Measurements from ENCODE around the gene RNF115. TPM values are rescaled to one million over a fixed set of nuclear protein-coding genes. Genes with fewer than 3 reads are reported as not detected.
"Not testable (repeated sequence)": the region's sequence is repeated elsewhere in the genome, so short reads cannot be mapped to it uniquely, and the experiment has no call there.

Gene RNF115
- total and polyA plus RNA-seq, 3 donors from 2014 or later: 13.8 to 29.1 (median 24.4) TPM

DNA sequence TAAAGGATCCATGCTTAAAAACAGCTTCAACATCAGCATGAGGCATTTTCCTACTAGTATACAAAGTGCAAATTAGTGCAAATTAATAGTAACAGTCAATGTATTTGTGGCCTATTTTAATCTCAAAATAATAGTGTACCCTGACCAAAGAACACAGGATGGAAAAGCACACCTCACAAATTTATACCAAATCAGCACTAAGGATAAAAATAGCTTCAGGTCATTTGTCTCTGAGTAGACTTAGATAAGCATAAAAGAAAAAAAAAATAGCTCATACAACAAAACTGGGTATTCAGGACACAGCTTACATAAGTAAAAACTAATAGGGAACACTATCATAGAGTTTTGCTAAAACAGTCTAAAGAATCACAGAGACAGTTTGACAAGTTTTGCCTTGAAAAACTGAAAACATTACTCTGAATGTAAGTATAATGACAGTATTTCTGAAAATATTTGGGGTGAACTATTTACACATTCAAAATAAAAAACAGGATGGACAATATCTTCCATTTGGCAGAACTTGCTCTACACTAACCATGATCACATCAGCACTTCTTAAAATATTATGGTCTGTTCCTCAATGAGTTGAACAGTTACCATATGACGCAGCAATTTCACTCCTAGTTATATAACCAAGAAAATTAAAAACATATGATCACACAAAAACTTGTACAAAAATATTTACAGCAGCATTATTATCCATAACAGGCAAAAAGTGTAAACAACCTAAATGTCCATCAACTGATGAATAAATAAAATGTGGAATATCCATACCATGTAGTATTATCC is 46.3 kb downstream of the RNF115 start:
- Histone ChIP-seq H3K36me3 (ENCODE audit: low read depth, missing control alignments) (no peaks in the 10 kb centered on the region), H3K27me3 (no peaks in the 10 kb centered on the region), H3K9me3 (no peaks in the 10 kb centered on the region), H3K27ac (peak overlapping the region in 1 of 2 donors; percentile 57), H3K4me1 (no peaks in the 10 kb centered on the region), H3K4me3 (no peak overlapping the region)
- WGBS, 2 donors: 65 to 68% methylated on average over 1 of the region's 1 CpG
- intact Hi-C loops (cut with DNase I; ENCODE audit: low total_unique reads): no loop called here
- TF ChIP-seq POLR2A (IDR thresholded peaks at IDR 0.05): no peak
- TF ChIP-seq, protein P1, sequence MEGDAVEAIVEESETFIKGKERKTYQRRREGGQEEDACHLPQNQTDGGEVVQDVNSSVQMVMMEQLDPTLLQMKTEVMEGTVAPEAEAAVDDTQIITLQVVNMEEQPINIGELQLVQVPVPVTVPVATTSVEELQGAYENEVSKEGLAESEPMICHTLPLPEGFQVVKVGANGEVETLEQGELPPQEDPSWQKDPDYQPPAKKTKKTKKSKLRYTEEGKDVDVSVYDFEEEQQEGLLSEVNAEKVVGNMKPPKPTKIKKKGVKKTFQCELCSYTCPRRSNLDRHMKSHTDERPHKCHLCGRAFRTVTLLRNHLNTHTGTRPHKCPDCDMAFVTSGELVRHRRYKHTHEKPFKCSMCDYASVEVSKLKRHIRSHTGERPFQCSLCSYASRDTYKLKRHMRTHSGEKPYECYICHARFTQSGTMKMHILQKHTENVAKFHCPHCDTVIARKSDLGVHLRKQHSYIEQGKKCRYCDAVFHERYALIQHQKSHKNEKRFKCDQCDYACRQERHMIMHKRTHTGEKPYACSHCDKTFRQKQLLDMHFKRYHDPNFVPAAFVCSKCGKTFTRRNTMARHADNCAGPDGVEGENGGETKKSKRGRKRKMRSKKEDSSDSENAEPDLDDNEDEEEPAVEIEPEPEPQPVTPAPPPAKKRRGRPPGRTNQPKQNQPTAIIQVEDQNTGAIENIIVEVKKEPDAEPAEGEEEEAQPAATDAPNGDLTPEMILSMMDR (IDR thresholded peaks at IDR 0.05): no peak
- DNase-seq: no peak

DNA sequence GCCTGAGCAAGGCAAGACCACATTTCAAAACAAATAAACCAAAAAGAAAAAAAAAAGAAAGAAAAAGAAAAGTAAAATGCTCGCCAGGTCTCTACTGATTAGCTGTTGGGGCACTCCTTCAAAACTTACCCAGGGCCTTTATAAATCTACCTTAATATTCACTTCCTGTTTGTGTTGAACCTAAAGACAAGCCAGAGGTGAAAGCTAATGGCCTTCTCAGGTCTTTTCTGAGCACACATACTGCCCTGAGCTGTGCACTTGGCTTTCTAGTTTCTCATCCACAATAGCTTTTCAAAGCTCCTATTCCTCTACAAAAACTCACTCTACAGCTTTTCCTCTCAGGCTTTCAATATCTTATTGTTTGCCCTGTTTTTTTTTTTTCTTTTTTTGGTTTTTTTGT is 50.5 kb downstream of the RNF115 start:
- TF ChIP-seq, protein P1 (IDR thresholded peaks at IDR 0.05): no peak
- no peak for TF ChIP-seq POLR2A (IDR thresholded peaks at IDR 0.05)
- no peak overlapping the region for H3K4me3 ChIP-seq
- no peak overlapping the region for H3K27ac ChIP-seq
- no peaks in the 10 kb centered on the region for H3K4me1 ChIP-seq
- no peak for DNase-seq
- no peaks in the 10 kb centered on the region for H3K36me3 ChIP-seq (ENCODE audit: low read depth, missing control alignments)
- intact Hi-C loops (cut with DNase I; ENCODE audit: low total_unique reads): no loop called here
- H3K27me3 ChIP-seq: no peaks in the 10 kb centered on the region
- no peaks in the 10 kb centered on the region for H3K9me3 ChIP-seq
- 91 to 94% methylated on average over 1 of the region's 1 CpG for WGBS, 2 donors

DNA sequence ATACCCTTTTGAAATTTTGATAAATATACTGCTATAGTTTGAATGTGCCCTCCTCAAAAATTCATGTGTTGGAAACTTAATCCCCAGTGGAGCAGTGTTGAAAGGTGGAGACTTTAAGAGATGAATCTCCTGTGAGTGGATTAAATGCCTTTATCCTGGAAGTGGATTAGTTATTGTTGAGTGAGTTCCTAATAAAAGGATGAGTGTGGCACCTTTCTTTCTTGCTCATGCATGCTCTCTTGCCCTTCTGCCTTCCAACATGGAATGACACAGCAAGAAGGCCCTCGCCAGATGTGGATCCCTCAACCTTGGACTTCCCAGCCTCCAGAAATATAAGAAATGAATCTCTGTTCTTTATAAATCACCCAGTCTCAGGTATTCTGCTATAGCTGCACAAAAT is 52.8 kb downstream of the RNF115 start:
- no peak for DNase-seq
- intact Hi-C loops (cut with DNase I; ENCODE audit: low total_unique reads): no loop called here
- no peaks in the 10 kb centered on the region for H3K27me3 ChIP-seq
- H3K36me3 ChIP-seq (ENCODE audit: low read depth, missing control alignments): no peaks in the 10 kb centered on the region
- no peaks in the 10 kb centered on the region for H3K4me1 ChIP-seq
- WGBS, 2 donors: 93% methylated on average over 1 of the region's 1 CpG
- no peak overlapping the region for H3K4me3 ChIP-seq
- H3K27ac ChIP-seq: no peak overlapping the region
- TF ChIP-seq, protein P1 (IDR thresholded peaks at IDR 0.05): no peak
- TF ChIP-seq POLR2A (IDR thresholded peaks at IDR 0.05): no peak
- no peaks in the 10 kb centered on the region for H3K9me3 ChIP-seq

DNA sequence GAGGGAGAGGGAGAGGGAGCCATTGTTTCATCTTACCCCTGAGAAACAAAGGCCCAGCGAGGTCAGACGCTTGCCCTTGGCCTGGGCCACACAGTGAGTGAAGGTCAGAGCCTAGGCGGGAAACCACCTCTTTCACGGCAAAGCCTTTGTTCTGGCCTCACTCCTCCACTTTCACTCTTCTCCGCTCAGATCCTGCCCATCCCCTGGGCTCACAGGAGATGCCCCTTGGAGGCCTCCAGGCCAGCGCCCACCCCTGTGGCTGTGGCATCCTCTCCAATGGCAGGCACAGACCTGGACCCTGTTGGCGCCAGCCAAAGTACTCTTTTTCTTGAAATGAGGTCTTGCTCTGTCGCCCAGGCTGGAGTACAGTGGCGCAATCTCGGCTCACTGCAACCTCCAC is 55.9 kb downstream of the RNF115 start:
- H3K27ac ChIP-seq; H3K36me3 ChIP-seq (ENCODE audit: low read depth, missing control alignments); H3K27me3 ChIP-seq; H3K4me3 ChIP-seq; H3K9me3 ChIP-seq; H3K4me1 ChIP-seq; intact Hi-C loops (cut with DNase I; ENCODE audit: low total_unique reads); DNase-seq: not testable (repeated sequence)
- 70 to 87% methylated on average over 10 of the region's 10 CpGs for WGBS, 2 donors

DNA sequence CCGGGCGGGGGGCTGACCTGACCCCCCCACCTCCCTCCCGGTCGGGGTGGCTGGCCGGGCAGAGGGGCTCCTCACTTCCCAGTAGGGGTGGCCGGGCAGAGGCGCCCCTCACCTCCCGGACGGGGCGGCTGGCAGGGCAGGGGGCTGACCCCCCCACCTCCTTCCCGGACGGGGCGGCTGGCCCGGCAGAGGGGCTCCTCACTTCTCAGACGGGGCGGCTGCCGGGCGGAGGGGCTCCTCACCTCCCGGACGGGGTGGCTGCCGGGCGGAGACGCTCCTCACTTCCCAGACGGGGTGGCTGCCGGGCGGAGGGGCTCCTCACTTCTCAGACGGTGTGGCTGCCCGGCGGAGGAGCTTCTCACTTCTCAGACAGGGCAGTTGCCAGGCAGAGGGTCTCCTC is 57.0 kb downstream of the RNF115 start:
- H3K9me3 ChIP-seq; H3K27ac ChIP-seq; intact Hi-C loops (cut with DNase I; ENCODE audit: low total_unique reads); H3K27me3 ChIP-seq; H3K36me3 ChIP-seq (ENCODE audit: low read depth, missing control alignments); DNase-seq; H3K4me1 ChIP-seq: not testable (repeated sequence)
- peak overlapping the region in 1 of 2 donors; percentile 5 for H3K4me3 ChIP-seq
- whole genome bisulfite sequencing, 2 donors: 65 to 87% methylated on average over 11 to 18 of the region's 29 CpGs

DNA sequence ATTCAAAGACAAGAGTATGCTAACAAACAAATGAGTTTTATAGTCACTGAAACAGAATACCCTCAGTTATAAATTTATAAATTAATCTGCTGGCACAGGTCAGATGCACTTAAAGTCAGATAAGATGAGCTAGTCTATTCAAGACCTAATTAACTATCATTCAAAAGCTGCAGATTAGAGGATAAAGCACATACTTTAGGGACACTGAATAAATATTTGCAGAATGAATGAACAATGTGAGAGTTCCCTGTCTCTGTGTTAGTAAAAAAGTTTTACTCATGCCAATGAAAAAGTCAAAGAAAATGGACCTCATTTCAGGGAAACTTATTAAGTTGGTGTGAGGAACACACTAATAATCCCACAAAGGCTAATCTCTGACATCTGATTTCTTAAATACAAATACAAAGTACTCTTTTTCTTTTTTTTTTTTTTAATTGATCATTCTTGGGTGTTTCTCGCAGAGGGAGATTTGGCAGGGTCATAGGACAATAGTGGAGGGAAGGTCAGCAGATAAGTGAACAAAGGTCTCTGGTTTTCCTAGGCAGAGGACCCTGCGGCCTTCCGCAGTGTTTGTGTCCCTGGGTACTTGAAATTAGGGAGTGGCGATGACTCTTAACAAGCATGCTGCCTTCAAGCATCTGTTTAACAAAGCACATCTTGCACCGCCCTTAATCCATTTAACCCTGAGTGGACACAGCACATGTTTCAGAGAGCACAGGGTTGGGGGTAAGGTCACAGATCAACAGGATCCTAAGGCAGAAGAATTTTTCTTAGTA is 58.1 kb downstream of the RNF115 start:
- H3K9me3 ChIP-seq; H3K4me1 ChIP-seq; H3K27ac ChIP-seq; H3K27me3 ChIP-seq; DNase-seq; H3K36me3 ChIP-seq (ENCODE audit: low read depth, missing control alignments); intact Hi-C loops (cut with DNase I; ENCODE audit: low total_unique reads); H3K4me3 ChIP-seq: not testable (repeated sequence)
- 34 to 39% methylated on average over 3 to 5 of the region's 5 CpGs for WGBS, 2 donors

DNA sequence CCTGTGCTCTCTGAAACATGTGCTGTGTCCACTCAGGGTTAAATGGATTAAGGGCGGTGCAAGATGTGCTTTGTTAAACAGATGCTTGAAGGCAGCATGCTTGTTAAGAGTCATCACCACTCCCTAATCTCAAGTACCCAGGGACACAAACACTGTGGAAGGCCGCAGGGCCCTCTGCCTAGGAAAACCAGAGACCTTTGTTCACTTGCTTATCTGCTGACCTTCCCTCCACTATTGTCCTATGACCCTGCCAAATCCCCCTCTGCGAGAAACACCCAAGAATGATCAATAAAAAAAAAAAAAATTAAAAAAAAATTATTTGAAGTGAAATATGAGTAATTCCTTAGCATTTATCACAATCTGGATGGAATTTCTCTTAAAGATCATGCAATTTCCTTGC is 58.8 kb downstream of the RNF115 start:
- H3K4me3 ChIP-seq; intact Hi-C loops (cut with DNase I; ENCODE audit: low total_unique reads); H3K27ac ChIP-seq; H3K9me3 ChIP-seq; DNase-seq; H3K36me3 ChIP-seq (ENCODE audit: low read depth, missing control alignments); H3K27me3 ChIP-seq; H3K4me1 ChIP-seq: not testable (repeated sequence)
- WGBS, 2 donors: 44 to 46% methylated on average over 2 of the region's 3 CpGs

DNA sequence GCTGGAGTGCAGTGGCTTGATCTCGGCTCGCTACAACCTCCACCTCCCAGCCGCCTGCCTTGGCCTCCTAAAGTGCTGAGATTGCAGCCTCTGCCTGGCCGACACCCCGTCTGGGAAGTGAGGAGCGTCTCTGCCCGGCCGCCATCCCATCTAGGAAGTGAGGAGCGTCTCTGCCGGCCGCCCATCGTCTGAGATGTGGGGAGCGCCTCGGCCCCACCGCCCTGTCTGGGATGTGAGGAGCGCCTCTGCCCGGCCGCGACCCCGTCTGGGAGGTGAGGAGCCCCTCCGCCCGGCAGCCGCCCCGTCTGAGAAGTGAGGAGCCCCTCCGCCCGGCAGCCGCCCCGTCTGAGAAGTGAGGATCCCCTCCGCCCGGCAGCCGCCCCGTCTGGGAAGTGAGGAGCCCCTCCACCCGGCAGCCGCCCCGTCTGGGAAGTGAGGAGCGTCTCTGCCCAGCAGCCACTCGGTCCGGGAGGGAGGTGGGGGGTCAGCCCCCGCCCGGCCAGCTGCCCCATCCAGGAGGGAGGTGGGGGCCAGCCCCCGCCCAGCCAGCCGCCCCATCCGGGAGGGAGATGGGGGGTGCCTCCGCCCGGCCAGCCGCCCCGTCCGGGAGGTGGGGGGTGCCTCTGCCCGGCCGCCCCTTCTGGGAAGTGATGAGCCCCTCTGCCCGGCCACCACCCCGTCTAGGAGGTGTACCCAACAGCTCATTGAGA is 59.5 kb downstream of the RNF115 start:
- DNase-seq; H3K9me3 ChIP-seq; H3K27me3 ChIP-seq; intact Hi-C loops (cut with DNase I; ENCODE audit: low total_unique reads); H3K27ac ChIP-seq; H3K4me1 ChIP-seq; H3K36me3 ChIP-seq (ENCODE audit: low read depth, missing control alignments); H3K4me3 ChIP-seq: not testable (repeated sequence)
- WGBS, 2 donors: 68 to 79% methylated on average over 23 to 40 of the region's 52 CpGs
